SJCRH30 (cell line): ENCODE results near the gene CD58. TPM values are rescaled to one million over a fixed set of nuclear protein-coding genes. Genes with fewer than 3 reads are reported as not detected.
"Not testable (repeated sequence)": the region's sequence is repeated elsewhere in the genome, so short reads cannot be mapped to it uniquely, and the experiment has no call there.

ENCODE experiments used
- DNase-seq, 2 experiments: peaks; one replicate each; pipeline ENCODE4 v3.0.0-alpha.2; 2015 to 2020
- H3K27ac ChIP-seq: fragments of 250-450 bp; sonication (Bioruptor Pico); 2 replicates; pipeline ENCODE4 v1.5.1; 2020; ENCODE audit warnings: mild to moderate bottlenecking, moderate library complexity
- H3K27me3 ChIP-seq: fragments of 250-450 bp; sonication (Bioruptor Pico); 2 replicates; pipeline ENCODE4 v1.5.1; 2020; ENCODE audit warnings: mild to moderate bottlenecking, moderate library complexity
- H3K36me3 ChIP-seq: fragments of 250-450 bp; sonication (Bioruptor Pico); 2 replicates; pipeline ENCODE4 v1.5.1; 2020; ENCODE audit warnings: mild to moderate bottlenecking, moderate library complexity
- H3K4me1 ChIP-seq: fragments of 250-450 bp; sonication (Bioruptor Pico); 2 replicates; pipeline ENCODE4 v1.5.1; 2020; ENCODE audit warnings: mild to moderate bottlenecking, moderate library complexity
- H3K4me3 ChIP-seq: fragments of 250-450 bp; sonication (Bioruptor Pico); 2 replicates; pipeline ENCODE4 v1.5.1; 2020; ENCODE audit warnings: mild to moderate bottlenecking, moderate library complexity
- H3K9me3 ChIP-seq: fragments of 250-450 bp; sonication (Bioruptor Pico); replicated peaks from 2 replicates; pipeline ENCODE4 v1.5.1; 2020; ENCODE audit warnings: mild to moderate bottlenecking, moderate library complexity
- total RNA-seq: library from RNA; depleted of rRNA; stranded (reverse); fragments of >200 nt; shearing (Covaris generic); gene quantifications from 2 replicates; pipeline ENCODE4 v1.2.3, GENCODE V29; 2014

Gene CD58
- total RNA-seq, 1 experiment from 2014 or later = 30.1 TPM

DNA sequence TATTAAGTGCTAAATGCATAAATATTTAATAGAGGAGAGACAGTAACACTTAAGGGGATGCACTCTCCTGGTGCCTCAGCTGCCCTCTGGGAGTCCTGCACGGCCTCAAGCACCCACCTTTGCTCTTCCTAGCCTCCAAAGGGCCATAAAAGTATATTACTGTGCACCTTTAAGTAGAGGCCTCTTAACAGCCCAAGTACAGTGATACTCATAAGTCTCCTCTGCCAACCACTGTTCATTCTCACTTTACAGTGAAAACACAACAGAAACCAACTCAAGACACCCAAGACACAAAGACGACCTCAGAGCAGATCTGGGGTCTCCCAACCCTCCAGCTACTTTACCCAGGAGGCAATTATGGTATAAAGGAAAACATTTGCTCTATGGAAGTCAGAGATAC lies 26.6 kb upstream of the CD58 start:
- H3K9me3 ChIP-seq, H3K36me3 ChIP-seq, H3K27ac ChIP-seq, H3K4me1 ChIP-seq, H3K27me3 ChIP-seq, DNase-seq, H3K4me3 ChIP-seq: not testable (repeated sequence)

DNA sequence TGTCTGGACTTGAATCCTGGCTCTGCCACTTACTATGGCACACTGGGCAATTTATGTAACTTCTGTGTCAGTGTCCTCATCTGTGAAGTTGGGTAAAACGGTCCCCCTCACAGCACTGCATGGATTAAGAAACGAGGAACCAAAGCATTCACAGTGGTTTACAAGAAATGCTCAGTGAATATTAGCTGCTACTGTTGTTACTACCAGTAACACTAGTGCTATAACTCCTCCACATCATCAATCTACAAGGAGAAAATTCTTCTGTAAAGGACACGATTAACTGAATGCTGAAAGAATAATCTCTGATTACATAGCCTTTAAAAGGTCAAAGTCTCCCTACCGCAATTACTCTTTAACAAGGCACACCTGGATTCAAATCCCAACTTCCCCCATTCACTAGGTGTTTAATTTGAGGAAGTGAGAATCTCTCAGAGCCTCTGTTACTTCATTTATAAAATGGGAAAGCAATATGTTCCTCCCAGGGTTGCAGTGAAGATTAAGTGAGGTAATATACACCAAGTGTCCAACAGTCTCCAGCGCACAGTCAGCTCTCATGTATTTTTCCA lies 26.0 kb upstream of the CD58 start:
- H3K4me1 ChIP-seq, H3K27ac ChIP-seq, H3K36me3 ChIP-seq, H3K4me3 ChIP-seq, H3K9me3 ChIP-seq, DNase-seq, H3K27me3 ChIP-seq: not testable (repeated sequence)

DNA sequence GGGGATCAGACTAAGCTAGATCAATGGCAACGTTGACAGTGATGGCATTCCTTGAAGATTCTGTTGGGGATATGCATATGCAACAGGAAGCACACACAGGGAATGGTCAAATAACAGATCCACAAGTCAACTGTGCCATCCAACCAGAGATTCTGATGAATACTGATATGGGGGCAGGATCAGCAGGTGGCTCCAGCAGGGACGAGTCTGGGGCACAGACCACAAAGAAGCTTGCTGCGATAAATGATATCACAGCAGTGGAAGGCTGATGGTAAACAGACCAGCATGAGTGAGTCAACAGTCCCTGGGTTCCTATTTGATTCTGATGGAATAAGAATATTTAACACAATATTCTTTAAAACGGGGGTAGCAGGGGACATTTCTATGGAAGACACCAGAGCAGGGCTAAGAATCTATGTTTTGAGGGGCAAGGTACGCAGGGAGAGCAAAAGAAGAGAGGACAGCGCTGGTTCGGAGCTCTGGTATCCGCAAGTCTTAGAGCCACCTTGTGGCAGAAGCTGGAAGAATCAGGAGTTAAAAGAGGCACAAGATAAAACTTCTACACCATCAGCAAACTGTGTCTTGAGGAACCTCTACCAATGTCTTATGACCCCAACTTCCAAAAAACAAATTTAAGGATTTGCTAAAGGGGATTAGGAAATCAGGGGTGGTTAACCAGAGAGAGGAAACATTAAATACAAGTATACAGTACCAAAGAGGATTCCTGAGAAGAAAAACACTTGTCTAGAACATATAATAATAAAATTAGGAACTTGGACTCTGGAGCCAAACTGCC lies 25.3 kb upstream of the CD58 start:
- not testable (repeated sequence) for H3K4me3 ChIP-seq, H3K27ac ChIP-seq, H3K4me1 ChIP-seq, H3K27me3 ChIP-seq, H3K9me3 ChIP-seq, H3K36me3 ChIP-seq
- DNase-seq = peak in 1 of 2 experiments; percentile 33

DNA sequence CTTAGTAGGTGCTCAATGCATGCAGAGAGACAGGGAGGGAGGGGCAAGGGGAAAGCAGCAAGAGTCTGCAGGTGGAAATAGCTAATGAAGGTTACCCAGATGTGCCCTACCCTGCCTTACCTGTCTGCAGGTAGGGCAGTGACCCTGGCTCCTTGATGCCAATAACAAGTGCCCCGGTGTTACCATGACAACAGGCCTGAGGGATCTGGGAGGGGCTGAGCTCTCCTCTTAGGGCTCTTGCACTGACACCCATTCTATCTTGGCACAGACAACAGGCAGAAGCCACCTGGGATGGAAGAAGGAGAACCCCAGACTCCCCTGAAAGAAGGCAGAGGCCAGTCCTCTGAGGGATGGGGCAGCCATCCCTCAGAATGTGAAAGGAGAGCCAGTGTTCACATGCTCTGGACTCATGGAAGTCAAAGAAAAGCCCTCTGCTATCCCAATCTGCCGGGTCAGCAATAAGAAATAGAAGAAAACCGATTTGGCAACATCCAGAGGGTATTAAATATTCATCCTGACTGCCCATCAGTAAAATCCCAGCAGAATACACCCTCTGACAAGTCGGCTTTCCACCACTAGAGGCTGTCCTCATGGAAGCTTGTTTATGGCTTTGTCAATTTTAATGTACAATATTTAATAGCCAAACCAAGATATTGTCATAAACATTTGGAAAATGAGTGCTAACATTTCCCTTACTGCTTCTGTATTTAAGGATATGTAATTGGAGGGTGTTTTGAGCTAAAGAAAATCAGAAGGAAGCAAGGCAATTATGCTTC lies 24.4 kb upstream of the CD58 start:
- not testable (repeated sequence) for H3K4me3 ChIP-seq, H3K27me3 ChIP-seq, H3K4me1 ChIP-seq, DNase-seq, H3K36me3 ChIP-seq, H3K9me3 ChIP-seq, H3K27ac ChIP-seq

DNA sequence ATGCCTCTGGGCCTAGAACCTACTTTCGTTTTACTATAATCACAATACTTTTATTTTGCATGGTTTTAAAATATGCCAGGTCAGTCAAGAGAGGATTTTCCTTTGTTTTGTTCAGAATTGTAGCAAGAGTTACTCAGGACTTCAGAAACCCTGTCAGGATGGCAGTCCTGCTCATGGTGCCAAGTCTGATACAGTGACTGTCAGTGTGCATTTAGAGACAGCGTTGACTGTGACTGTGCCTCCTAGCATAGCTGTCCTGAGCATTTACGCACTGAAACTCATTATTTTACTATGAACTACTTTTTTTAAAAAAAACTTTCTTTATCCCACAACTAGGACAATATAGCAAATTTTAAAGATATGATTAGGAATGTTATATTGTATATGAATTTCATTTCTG lies 23.2 kb upstream of the CD58 start:
- H3K36me3 ChIP-seq, DNase-seq, H3K27me3 ChIP-seq, H3K27ac ChIP-seq, H3K4me3 ChIP-seq, H3K9me3 ChIP-seq, H3K4me1 ChIP-seq: not testable (repeated sequence)

DNA sequence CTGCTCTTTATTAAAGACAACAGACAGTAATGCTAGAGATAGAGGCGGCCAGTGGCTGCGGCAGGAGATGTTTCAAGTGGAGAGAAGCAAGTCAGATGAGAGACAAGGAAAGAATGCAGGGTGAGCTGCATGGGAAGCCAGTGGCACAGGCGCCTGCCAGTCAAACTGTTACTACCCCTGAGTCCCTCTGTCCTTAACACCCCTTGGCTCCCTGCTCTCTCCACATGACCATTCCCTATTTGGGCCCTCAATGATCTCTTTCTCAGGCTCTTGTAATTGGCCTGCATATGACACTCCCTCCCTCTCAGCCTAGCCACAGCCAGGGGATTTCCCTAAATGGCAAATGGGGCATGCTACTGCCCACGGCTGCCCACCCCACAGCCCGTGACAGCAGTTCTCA lies 22.6 kb upstream of the CD58 start:
- DNase-seq, H3K27me3 ChIP-seq, H3K27ac ChIP-seq, H3K4me3 ChIP-seq, H3K36me3 ChIP-seq, H3K4me1 ChIP-seq, H3K9me3 ChIP-seq: not testable (repeated sequence)

DNA sequence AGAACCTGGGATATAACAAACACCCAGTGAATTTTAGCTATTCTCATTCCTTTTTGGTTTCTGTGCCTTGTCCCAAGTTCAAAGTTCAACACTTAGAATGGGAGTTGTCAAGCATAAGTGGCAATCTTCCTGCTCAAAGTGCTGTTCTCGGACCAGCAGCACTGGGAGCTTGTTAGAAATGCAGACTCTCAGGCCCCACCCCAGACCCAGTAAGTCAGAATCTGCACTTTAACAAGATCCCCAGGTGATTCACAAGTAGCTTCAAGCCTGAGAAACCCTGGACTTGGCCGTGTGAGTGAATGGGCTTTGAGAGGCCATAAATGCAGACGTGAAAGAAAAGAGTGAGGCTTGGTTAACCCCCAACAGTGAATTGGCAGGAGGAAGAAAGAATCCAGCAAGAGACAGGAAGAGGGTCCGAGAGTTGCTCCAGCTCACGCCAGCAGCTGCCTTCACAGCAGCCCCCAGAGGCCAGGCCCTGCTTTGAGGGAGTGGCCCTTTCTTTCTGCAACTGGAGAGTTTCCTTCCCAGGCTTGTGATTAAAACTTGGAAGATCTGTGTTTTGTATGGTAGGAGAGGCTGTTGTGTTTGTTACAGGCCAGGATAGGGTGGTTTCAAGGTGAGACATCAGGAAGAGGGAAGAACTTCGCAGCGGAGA lies 21.3 kb upstream of the CD58 start:
- H3K27ac ChIP-seq, H3K4me3 ChIP-seq, H3K27me3 ChIP-seq, H3K9me3 ChIP-seq, H3K36me3 ChIP-seq, H3K4me1 ChIP-seq, DNase-seq: not testable (repeated sequence)

DNA sequence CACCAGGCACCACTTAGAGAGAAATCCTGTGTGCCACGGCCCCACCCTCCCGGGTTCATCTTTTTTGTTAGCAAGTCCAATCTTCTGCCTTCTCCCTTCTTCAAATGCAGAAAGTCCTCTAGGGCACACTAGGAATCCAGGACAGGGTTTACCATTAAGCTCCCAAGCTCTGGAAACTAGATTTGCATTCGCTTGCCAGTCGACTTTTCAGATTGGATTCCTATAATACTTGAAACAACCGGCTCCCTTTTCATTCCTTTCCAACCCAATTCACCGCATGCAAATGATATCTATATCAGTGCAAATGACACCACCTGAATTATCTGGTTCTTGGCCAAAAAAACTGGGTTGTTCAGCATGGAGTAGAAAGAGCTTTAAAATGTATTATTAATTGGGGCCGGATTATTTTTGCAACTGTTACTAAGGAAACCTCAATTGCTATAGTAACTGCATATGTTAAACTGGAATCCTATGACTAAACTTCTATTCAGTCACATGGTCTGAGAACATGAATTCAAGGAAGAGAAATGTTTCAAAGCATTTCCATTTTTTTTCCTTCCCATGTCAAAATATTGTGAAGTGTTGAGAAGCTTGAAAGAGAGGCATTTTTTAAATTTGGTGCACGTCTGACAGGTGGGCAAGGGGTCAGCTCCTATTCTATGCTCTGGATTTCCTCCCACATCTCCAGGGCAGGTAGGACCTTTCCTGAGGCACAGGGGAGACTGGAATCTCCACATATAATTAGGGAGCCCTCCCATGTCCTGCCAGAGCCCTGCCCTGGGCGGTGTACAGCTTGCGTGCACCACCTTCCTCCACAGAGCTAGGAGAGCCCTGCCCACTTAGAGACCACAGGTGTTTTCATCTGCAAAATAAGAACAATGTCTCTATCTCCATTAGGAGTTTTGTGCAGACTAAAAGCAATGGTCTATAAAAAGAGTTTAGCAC lies 20.5 kb upstream of the CD58 start:
- H3K27ac ChIP-seq, DNase-seq, H3K27me3 ChIP-seq, H3K4me3 ChIP-seq, H3K9me3 ChIP-seq, H3K36me3 ChIP-seq: not testable (repeated sequence)
- peaks cover 11% of the 10 kb centered on the region for H3K4me1 ChIP-seq

DNA sequence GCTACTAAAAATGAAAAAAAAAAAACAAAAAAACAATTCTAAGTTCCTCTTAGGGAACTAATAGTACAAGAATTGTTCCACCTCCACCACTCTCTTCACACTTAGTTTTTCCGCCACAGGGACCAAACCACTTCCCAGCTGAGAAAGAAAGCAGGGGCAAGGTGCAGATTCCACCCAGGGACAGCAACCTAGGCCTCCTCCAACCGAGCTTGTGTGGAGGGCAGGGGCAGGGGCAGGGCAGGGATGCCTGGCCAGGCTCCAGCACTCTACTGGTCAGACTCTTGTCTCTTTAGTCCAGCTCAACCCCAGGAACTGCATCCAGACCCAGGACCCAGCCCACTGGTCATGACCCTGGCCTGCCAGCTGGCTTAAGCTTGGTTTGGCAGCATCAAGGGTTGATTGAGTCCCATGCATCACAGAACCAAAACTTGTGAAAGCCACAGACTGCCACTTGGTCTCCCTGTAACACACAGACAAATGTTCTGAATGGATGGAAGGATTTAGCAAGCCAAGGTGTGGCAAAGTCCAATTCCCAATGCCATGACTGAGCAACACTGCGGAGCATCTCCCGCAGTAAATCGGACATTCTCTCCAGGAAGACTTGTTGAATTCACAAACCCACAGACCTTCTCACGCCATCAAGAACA lies 19.7 kb upstream of the CD58 start:
- H3K9me3 ChIP-seq, H3K27ac ChIP-seq, H3K4me3 ChIP-seq, DNase-seq, H3K36me3 ChIP-seq, H3K27me3 ChIP-seq: not testable (repeated sequence)
- H3K4me1 ChIP-seq = peaks cover 11% of the 10 kb centered on the region

DNA sequence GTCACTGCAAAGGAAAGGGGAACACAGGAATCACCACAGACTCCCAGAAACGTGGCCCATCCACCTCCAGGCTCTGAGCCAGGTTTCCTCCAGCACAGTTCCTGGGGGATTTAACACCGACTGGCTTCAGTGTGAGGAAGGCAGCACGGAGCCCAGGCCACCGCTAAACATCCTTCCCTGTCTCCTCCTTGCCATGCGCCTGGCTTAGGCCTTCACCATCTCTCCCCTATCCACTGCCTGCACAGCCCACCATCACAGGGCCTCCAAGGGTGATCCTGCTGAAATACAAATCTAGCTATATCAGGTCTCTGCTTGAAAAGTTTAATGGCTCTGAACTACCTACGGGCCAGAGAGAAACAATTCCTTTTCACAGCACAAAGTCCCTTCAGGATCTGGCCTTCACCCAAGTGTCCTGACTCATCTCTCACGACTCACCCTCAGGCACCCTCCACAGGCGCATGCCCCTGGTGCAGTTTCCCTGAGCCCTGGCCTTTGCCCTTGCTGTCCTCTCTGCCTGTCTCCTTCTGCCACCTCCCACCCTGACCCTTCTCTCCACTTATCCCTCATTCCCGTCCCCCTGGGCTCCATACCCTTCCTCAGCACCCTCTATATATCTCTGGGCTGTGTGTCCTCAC lies 18.4 kb upstream of the CD58 start:
- not testable (repeated sequence) for H3K4me3 ChIP-seq, H3K36me3 ChIP-seq, H3K27ac ChIP-seq, H3K27me3 ChIP-seq, H3K9me3 ChIP-seq
- peaks cover 11% of the 10 kb centered on the region for H3K4me1 ChIP-seq
- DNase-seq = peak; percentile 22 to 32

DNA sequence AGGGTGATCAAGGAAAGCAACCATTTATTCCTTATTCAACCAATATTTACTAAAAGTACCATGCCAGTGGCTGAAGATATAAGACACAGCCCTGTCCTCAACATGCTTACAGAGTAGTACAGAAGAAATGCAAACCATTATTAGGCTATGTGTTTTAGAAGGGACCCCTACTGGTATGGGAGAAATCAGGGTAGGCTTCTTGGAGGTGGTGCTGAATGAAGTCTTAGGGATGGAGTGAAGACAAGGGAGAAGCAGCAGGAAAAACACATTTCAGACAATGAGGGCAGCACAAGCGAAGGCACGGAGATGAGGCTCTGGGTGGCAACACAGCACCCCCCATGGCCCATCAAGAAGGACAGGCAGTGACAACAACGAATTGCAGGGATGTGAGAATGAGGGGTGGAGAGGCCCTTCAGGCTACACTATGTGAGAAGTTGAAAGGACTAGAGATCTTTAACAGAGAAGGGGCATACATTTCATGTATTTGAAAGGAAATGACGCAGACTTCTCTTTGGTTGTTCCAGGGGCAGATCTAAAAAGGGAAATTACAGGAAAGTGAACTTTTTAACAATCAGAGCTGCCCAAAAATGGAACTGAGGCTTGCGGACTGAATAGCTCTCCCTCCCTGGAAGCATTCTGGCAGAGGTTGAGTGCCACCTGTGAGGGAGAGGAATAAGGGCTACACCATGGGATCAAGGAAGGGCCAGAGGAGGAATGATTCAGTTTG lies 16.8 kb upstream of the CD58 start:
- Histone ChIP-seq H3K4me1 (peaks cover 11% of the 10 kb centered on the region), H3K36me3 (no peaks in the 10 kb centered on the region), H3K27ac (no peak overlapping the region), H3K9me3 (no peaks in the 10 kb centered on the region), H3K27me3 (no peaks in the 10 kb centered on the region), H3K4me3 (no peak overlapping the region)
- DNase-seq = no peak

DNA sequence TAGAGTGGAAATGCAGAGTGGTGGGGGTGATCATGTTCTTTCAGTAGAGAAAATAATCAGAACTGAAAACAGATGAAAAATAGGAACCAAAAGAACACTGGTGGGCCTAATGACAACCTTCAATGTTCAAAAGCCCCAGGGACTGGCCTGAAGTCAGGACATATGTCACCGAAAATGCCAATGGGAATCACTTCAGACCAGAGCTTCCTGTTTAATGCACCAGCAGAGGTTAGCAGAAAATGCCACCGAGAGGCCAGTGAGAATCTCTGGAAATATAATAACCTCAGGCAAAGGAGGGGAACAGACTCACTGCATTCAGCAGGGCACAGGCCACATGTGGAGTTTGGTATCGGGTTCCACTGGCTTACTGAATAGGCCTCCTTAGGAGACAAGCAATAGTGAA lies 15.9 kb upstream of the CD58 start:
- Histone ChIP-seq H3K9me3 (no peaks in the 10 kb centered on the region), H3K36me3 (no peaks in the 10 kb centered on the region), H3K27ac (no peak overlapping the region), H3K4me3 (no peak overlapping the region), H3K27me3 (no peaks in the 10 kb centered on the region), H3K4me1 (peaks cover 11% of the 10 kb centered on the region)
- peak; percentile 59 to 79 for DNase-seq

DNA sequence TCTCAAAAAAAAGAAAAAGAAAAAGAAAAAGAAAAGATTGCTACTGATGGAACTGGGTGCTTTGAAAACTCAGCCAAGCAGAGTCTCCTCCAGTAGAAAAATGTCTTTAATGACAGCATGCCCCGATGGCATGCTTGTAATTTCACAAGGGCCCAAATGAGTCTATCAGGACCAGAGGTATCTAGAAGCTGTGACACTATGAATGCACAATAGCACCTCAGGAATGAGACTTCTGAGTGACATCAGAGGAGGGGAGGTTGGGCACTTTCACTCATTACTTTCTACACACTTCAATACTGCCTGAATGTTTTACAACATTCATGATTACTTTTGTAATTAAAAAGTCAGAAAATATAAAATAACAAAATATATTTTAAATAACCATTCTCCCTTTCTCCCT lies 15.1 kb upstream of the CD58 start:
- Histone ChIP-seq H3K4me1 (peaks cover 11% of the 10 kb centered on the region), H3K36me3 (no peaks in the 10 kb centered on the region), H3K9me3 (no peaks in the 10 kb centered on the region), H3K27me3 (no peaks in the 10 kb centered on the region), H3K27ac (no peak overlapping the region), H3K4me3 (no peak overlapping the region)
- DNase-seq = no peak
